K562 (cell line): ENCODE measurements around the gene CRKL. TPM values are rescaled to one million over a fixed set of nuclear protein-coding genes. Genes with fewer than 3 reads are reported as not detected.

Source experiments
- BRCA1 ChIP-seq, 2 experiments: fragments of 450-650 bp in 1 of 2; sonication (generic) in 1 of 2; formaldehyde crosslinking in 1 of 2; IDR thresholded peaks; 2 replicates each; pipeline versions ENCODE4 v1.5.0 to v1.6.1; 2017 to 2020; ENCODE audit warnings: mild to moderate bottlenecking in 1 of 2, missing genetic modification reagents in 1 of 2
- GABPB2 ChIP-seq: fragments of 250-450 bp; sonication (Bioruptor Pico); conservative IDR thresholded peaks from 2 replicates; pipeline ENCODE4 v1.5.1; 2021; ENCODE audit warnings: mild to moderate bottlenecking
- HIVEP1 ChIP-seq: fragments of 250-450 bp; sonication (Bioruptor Pico); IDR thresholded peaks from 2 replicates; pipeline ENCODE4 v1.4.0; 2020; ENCODE audit warnings: mild to moderate bottlenecking
- IFI16 ChIP-seq: fragments of 250-450 bp; sonication (Bioruptor Pico); IDR thresholded peaks from 2 replicates; pipeline ENCODE4 v2.1.2; 2022; ENCODE audit warnings: mild to moderate bottlenecking, inconsistent platforms
- KLF6 ChIP-seq: fragments of 250-450 bp; sonication (Bioruptor Pico); IDR thresholded peaks from 2 replicates; pipeline ENCODE4 v1.4.0; 2020; ENCODE audit warnings: mild to moderate bottlenecking, moderate library complexity, borderline replicate concordance
- RHOXF2B ChIP-seq: fragments of 250-450 bp; sonication (Bioruptor Pico); conservative IDR thresholded peaks from 2 replicates; pipeline ENCODE4 v1.5.1; 2021
- SRF ChIP-seq, 2 experiments: fragments of 250-450, 450-650 bp in 1 of 2; sonication (Bioruptor Pico) in 1 of 2; sonication (generic) in 1 of 2; formaldehyde crosslinking; IDR thresholded peaks; 2 replicates each; pipeline versions ENCODE4 v1.5.0 to v1.5.1; 2020 to 2022; ENCODE audit warnings: mild to moderate bottlenecking in 1 of 2, missing genetic modification reagents in 1 of 2
- TCF15 ChIP-seq: fragments of 250-450 bp; sonication (Bioruptor Pico); IDR thresholded peaks from 2 replicates; pipeline ENCODE4 v1.8.0; 2022; ENCODE audit warnings: moderate library complexity, mild to moderate bottlenecking, inconsistent platforms
- YY1 ChIP-seq, 3 experiments: IDR thresholded peaks; 2 replicates each; pipeline ENCODE4 v1.6.1; 2011; ENCODE audit warnings: low read length in 2 of 3, mild to moderate bottlenecking in 2 of 3, moderate library complexity in 2 of 3, borderline replicate concordance in 1 of 3, control low read depth in 1 of 3, low read depth in 1 of 3; ENCODE audit not compliant: insufficient read depth in 3 of 3, insufficient replicate concordance in 2 of 3, control insufficient read depth in 1 of 3, insufficient read length in 1 of 3; ENCODE audit errors: extremely low read depth in 1 of 3
- polyA plus RNA-seq, 8 experiments: library from polyadenylated mRNA; depleted of rRNA in 4 of 8; stranded (reverse) in 5 of 8; unstranded in 3 of 8; fragments of >200 nt; fragmentation: Nextera tagmentation in 2 of 8; fragmentation: Illumina TruSeq in 1 of 8; extraction: Ambion mirVana in 2 of 8; extraction: Trizol in 1 of 8; gene quantifications; 2 replicates each; pipeline versions ENCODE4 v1.2.1 to v1.2.3, GENCODE V29; 2011 to 2014; ENCODE audit warnings: inconsistent platforms in 1 of 8, missing spikeins in 1 of 8
- total RNA-seq, 7 experiments: library from RNA; depleted of rRNA in 6 of 7; stranded (reverse); fragments of >200 nt in 6 of 7; fragmentation: Illumina TruSeq in 2 of 7; extraction: Trizol in 2 of 7; gene quantifications; 2 replicates each; pipeline versions ENCODE4 v1.2.1 to v1.2.3, GENCODE V29; 2011 to 2021; ENCODE audit warnings: low replicate concordance in 1 of 7

The CRKL gene
- total and polyA plus RNA-seq, 9 of the 15 experiments (the other 6 are each of a cell fraction or from before 2014, with no cell fraction given): 100 to 263 (median 124) TPM

GRCh38 chr22:20949698-20950183, 32.5 kb downstream of the CRKL start (continued):
- TF ChIP-seq TCF15 (CRISPR knock-in tag) (peak; percentile 69; the same call in 1 of the 2 replicates), IFI16 (no peak), KLF6 (CRISPR knock-in tag) (no peak), BRCA1 (IDR thresholded peaks at IDR 0.05) (no peak), BRCA1 (CRISPR knock-in tag; IDR thresholded peaks at IDR 0.05) (peak; percentile 86; the same call in 1 of the 2 replicates), RHOXF2B (CRISPR knock-in tag) (0 out of 2 replicates have a peak, but pooled peaks have one; percentile 30), SRF (CRISPR knock-in tag; IDR thresholded peaks at IDR 0.05) (peak in 1 of 2 experiments; percentile 26; a peak in 1 of 4 replicates), YY1 (IDR thresholded peaks at IDR 0.05; ENCODE audit: borderline replicate concordance in 1 of 3, control insufficient read depth in 1 of 3, extremely low read depth in 1 of 3, insufficient read depth in 3 of 3, insufficient read length in 1 of 3, insufficient replicate concordance in 2 of 3, low read depth in 1 of 3, low read length in 2 of 3) (peak in 1 of 3 experiments; percentile 5), HIVEP1 (CRISPR knock-in tag) (0 out of 2 replicates have a peak, but pooled peaks have one; percentile 21), GABPB2 (0 out of 2 replicates have a peak, but pooled peaks have one; percentile 40)
- TF ChIP-seq, all 486 proteins: peak for 17
